Central memory CD4-positive, alpha-beta T cell (primary cell): ENCODE results near the gene AKT1.
A peak's percentile ranks its signal among the peaks of the same experiment; 100 is the strongest.
"Not testable (repeated sequence)": the region's sequence is repeated elsewhere in the genome, so short reads cannot be mapped to it uniquely, and the experiment has no call there.

Source experiments
- DNase-seq: peaks from one replicate; pipeline ENCODE4 v3.0.0; 2022
- total RNA-seq, 3 experiments: gene quantifications; one replicate each; lab custom pipeline; 2026; lab: John Stamatoyannopoulos, UW

AKT1 gene
- total RNA-seq, result 99.7 to 157 (median 114) reads per million in 3 experiments

- no peak for DNase-seq
Measured at GRCh38 chr14:104794993-104795780, at the start of gene AKT1. AKT1 (minus strand) TSS chr14:104795748; CDS start chr14:104792643, 3,105 bp downstream.

DNA sequence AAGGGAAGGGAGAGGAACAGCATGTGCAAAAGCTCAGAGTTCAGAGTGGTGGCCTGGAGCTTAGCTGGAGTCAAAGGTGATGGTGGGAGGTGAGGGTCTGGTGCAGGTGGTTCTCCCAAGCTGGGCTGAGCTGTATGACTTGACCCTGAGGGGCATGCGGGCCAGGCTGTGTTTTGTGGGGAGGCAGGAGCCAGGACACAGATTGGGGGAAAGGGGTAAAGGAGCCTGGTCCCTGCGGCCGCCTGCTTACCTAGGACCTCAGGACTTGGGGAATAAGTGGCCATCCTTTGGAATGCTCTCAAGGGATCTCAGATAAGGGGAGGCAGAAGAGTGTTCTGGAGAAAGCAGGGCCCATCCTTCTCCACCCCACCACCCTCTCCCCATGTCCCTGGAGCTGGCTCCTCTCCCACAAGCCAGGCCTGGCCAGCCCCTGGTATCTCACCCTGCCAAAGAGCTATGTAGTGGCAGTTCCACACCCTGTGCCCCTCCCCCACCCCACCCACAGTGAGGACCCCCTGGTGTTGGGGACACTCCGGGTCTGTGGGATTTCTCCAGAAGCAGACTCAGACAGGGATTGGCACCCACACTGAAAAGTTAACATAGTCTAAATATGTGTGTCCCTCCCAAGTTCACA, 49.6 kb upstream of the AKT1 start:
- DNase-seq, result no peak

GRCh38 chr14:104844306-104845032, 48.9 kb upstream of the AKT1 start:
- DNase-seq, result no peak

DNA sequence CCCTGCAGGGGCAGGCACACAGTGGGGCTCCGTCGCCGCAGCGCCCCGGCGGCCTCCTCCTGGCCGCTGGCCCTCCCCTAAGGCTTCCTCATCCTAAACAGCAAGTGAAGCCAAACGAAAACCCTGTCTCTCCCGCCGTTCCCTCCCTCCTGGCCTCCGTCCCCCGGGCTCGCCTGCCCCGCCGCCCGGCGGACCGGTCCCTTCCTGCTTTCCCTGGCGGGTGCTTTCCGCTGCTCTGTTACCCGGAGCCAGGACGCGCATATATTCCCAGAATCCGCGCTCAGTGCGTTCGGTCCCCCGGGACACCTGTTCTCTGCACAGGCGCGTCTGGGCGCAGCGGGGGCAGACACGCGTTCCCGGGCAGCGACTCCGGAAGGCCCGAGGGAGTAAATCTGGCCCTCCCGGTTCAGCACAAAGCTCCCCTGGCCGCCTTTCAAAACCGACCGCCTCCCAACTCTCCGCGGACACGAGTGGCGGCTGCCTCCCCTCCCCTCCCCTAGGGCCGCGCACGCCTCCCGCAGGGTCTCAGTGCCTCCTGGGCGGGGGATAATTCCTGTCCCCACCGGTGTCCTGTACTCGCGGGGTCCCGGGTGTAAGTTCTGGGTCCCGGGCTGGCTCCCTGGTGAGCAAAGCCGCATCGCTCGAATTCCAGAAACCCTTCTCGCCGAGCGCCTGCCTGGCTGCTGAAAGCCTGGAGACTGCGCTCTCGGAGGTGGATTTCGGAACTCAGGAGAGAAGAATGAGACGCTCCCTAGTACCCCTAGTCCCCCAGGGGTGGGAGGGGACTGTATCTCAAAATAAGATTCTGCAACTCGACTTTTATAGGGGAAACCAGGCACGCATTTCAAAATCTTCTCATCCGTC, 48.1 kb upstream of the AKT1 start:
- DNase-seq, result no peak

DNA sequence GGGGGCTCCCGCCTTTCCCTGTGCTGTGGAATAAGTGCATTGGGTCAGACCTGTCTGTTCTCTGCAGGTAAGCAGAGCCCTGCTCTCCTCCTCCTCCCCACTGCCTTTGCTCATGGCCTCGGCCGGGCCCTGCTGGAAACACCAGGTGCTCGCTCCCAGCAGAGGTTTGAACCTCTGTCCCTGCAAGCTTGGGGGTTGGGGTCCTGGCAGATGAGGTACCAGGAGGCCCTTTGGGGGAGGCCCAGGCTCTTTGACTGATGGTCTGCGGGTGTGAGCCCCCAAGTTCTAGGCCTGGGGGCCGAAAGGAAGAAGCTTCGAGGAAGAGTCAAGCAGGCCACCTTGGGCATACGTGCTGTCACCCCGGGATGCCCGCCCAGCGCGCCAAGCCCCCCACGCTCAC, 47.5 kb upstream of the AKT1 start:
- DNase-seq, result no peak

DNA sequence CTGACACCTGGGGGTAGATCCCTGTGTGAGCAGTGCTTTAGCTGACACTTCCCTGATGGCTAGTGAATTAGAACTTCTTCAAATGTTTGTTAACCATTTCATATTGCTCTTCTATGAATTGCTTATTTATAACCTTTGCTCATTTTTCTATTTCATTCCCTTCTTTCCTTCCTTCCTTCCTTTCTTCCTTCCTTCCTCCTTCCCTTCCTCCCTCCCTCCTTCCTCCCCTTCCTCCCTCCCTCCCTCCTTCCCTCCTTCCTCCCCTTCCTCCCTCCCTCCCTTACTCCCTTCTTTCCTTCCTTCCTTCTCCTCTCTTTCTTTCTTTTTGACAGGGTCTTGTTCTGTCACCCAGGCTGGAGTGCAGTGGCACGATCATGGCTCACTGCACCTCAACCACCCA, 46.2 kb upstream of the AKT1 start:
- DNase-seq, result no peak

DNA sequence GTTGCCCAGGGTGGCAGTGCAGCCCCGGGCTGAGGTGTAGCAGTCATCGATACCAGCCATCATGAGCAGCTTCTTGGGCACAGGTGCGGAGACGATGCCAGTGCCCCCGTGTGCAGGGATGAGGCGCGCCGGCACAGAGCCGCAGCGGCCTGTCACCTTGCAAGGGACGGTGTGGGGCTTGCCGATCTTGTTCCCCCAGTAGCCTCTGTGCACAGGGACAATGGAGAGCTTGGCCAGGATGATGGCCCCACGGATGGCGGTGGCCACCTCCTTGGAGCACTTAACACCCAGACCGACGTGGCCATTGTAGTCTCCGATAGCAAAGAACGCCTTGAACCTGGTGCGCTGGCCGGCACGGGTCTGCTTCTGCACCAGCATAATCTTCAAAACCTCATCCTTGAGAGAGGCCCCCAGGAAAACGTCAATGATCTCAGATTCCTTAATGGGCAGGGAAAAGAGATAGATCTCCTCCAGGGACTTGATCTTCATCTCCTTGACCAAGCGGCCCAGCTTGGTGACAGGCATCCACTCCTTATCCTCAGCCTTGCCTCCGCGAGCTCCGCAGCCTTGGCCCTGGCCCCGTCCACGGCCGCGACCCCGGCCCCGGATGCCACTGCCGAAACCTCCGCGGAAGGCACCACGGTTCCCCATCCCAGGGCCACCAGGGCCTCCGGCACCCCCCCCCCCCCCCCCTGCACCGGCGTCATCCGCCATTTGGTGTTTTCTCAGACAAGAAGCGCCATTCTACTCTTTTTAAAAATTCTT, 40.8 kb upstream of the AKT1 start:
- not testable (repeated sequence) for DNase-seq

DNA sequence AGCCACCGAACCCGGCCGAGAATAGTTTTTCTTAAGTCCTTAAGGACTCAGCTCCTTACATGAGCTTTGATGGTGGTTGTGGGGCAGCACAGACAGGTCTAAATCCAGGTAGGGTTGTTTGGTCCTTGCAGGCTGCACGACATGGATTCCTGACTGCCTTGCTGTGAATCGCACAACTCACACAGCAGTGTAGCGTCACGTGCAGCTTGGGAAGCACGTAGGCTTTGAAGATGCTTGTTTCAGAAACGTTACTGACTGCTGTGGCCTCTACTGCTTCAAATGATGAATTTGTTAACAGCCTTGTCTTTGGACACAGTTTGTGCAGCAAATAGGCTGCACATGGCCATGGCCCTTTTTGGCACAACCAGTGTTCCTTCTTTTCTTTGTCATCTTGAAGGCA, 35.2 kb upstream of the AKT1 start:
- DNase-seq, result no peak

DNA sequence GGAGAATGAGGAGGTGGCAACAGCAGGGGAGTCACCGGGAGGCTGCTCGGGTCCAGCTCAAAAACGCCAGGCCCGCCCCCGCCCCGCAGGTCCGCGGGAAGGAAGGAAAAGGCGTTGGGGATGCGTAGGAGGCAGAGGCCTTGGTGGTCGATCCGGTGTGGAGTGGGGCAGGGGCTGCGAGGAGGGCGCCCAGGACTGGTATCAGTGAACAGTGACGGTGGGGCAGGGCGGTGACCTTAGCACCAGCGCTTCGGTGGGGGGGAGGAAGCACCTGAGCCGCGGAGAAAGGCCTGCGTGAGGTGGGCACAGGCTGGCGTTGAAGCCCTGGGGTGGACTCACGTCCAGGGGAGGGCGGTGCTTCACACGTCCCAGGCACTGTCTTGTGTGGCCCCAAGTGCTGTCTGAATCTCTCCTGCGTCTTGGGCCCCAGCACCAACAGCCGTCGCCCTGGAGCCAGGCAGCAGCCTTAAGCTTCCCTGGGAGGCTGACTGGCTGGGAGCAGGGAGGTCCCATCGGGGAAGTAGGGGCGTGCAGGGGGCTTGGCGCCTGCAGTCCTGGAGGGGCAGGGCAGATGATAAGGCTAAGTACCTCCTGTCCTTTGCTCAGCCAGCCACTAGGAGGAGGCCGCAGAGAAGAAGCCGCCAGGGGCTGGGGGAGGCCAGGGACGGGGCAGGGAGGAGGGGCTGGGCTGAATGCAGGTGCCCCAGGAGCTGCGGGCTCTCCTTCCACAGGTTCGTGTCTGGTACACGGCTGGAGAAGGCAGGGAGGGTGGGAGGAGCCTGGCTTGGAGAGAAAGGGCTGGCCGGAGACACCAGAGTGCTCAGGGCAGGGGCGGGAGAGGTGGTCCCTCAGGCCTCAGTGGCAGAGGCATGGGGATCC, 31.9 kb upstream of the AKT1 start:
- peak; percentile 39 for DNase-seq

- DNase-seq, result peak; percentile 5
Measured at GRCh38 chr14:104826861-104827176, 31.3 kb upstream of the AKT1 start.

GRCh38 chr14:104826189-104826860, 30.8 kb upstream of the AKT1 start:
- DNase-seq, result peak; percentile 89

GRCh38 chr14:104824353-104824997, 28.9 kb upstream of the AKT1 start:
- no peak for DNase-seq

DNA sequence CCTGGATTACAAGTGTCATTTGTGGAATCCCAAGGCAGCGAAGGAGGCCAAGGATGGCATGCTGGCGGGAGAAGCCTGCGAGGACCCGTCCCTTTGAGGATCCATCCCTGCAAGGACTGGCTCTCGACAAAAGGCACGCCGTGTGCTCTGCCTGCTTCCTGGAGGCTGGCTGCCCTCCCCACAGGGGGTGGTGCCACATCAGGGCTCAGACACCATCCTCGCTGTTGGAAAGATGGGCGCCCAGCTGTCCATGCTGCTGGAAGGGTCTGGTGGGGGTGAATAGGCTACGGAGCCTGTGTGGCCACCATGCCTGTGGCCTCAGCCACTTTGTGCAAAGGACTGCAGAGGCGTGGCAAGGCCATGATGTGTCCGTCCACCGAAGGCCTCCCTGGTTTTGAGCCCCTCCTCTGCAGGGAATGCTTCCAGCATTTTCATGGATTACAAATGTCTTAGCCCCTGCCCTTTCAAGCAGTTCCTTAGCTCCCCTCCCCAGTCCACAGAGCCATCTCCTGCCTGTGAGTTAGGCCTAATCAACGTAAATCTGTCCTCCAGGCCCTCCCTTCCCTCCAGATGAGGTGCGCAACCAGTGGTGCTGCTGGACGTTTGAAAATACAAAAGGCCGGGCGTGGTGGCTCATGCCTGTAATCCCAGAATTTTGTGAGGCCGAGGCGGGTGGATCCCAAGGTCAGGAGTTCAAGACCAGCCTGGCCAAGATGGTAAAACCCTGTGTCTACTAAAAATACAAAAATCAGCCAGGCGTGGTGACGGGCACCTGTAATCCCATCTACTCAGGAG, 27.5 kb upstream of the AKT1 start:
- DNase-seq, result no peak

DNA sequence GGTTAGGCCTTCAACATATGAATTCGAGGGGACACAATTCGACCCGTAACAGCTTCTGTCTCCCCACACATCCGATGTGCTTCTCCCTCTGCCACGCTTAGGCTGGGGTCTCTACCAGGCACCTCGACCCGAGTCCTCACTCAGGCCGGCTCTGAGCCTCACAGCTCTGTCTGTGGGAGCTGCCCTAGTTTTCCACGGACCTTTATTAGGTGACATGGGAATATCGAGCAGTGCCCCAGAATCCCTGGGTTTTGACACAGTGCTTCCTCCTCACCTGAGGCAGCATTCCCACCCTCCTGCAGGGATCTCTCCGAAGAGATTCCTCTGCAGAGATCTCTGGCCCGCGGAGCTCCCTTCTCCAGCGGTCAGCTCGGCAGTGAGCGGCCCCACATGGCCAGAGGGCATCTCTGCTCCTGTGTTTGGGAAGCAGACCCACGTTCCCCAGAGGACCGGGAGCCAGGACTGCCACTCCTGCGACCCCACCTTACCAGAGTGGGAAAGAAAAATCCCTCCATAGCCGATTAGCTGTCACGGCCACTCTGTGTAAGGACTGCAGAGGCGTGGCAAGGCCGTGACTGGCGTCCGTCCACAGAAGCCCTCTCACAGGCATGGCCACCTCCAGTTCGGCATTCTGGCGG, 26.5 kb upstream of the AKT1 start:
- DNase-seq, result no peak

GRCh38 chr14:104821229-104821945, 25.8 kb upstream of the AKT1 start:
- no peak for DNase-seq

DNA sequence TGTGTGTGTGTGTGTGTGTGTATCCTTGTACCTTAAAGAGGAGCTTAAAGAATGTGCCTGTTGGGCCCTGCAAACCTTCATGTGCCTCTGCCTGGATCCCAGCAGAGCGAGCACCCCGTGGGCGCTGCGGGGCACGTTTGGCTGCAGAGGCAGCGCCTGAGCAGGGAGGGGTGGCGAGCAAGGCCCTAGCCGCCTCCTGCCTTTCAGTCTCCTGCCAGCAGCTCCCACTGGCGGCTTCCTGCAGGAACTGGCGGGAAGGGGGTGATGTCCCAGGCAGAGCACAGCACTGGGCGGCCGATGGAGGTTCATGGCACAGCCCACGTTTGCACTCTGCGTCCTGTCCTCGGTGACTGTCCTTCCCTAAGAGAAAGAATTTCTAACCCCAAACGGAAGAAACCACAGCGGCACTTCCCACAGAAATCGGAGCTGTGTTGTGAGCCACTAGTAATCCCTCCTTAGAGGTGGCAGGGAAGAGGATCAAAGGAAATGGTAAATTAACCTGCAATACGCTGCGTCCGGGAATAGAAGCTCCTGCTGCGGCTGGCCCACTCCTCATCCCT, 25.2 kb upstream of the AKT1 start:
- DNase-seq, result no peak

GRCh38 chr14:104819361-104819781, 23.8 kb upstream of the AKT1 start:
- DNase-seq, result no peak
